ENCODE data around the gene TSPAN9.
A peak's percentile ranks its signal among the peaks of the same experiment; 100 is the strongest.
"Not testable (repeated sequence)": the region's sequence is repeated elsewhere in the genome, so short reads cannot be mapped to it uniquely, and the experiment has no call there.

TSPAN9 gene

GRCh38 chr12:3044141-3044630, 33.0 kb upstream of the TSPAN9 start:
- no peak for DNase-seq

- no peak for DNase-seq
These were observed 31.7 kb upstream of the TSPAN9 start for GRCh38 chr12:3045494-3045893.

GRCh38 chr12:3045989-3046388, 31.2 kb upstream of the TSPAN9 start:
- DNase-seq = no peak

- DNase-seq = no peak
These were observed 30.6 kb upstream of the TSPAN9 start for GRCh38 chr12:3046441-3047200.

- no peak for DNase-seq
These were observed 29.2 kb upstream of the TSPAN9 start for GRCh38 chr12:3047961-3048360.

GRCh38 chr12:3048540-3048939, 28.6 kb upstream of the TSPAN9 start:
- DNase-seq = no peak

- no peak for DNase-seq
These were observed 28.0 kb upstream of the TSPAN9 start for GRCh38 chr12:3049176-3049575.

GRCh38 chr12:3049611-3050249, 27.4 kb upstream of the TSPAN9 start:
- peak in 3 of 4 experiments; percentile 11 to 20 (median 12) for DNase-seq

GRCh38 chr12:3054374-3054773, 22.8 kb upstream of the TSPAN9 start:
- DNase-seq = no peak

GRCh38 chr12:3055026-3055703, 22.0 kb upstream of the TSPAN9 start:
- DNase-seq = no peak

GRCh38 chr12:3055704-3056467, 21.3 kb upstream of the TSPAN9 start:
- DNase-seq = no peak

- DNase-seq = no peak
These were observed 16.1 kb upstream of the TSPAN9 start for GRCh38 chr12:3061059-3061458.

GRCh38 chr12:3061501-3062215, 15.5 kb upstream of the TSPAN9 start:
- DNase-seq = no peak

GRCh38 chr12:3065300-3065699, 11.9 kb upstream of the TSPAN9 start:
- no peak for DNase-seq

GRCh38 chr12:3065846-3066245, 11.3 kb upstream of the TSPAN9 start:
- not testable (repeated sequence) for DNase-seq

- no peak for DNase-seq
These were observed 7.5 kb upstream of the TSPAN9 start for GRCh38 chr12:3069714-3070113.

GRCh38 chr12:3071107-3071506, 6.1 kb upstream of the TSPAN9 start:
- no peak for DNase-seq

GRCh38 chr12:3071710-3072109, 5.5 kb upstream of the TSPAN9 start:
- no peak for DNase-seq

GRCh38 chr12:3073438-3074250, 3.5 kb upstream of the TSPAN9 start:
- DNase-seq = peak; percentile 83 to 91 (median 90)

GRCh38 chr12:3075315-3075714, 1.9 kb upstream of the TSPAN9 start:
- DNase-seq = no peak

- peak in 1 of 4 experiments; percentile 7 for DNase-seq
These were observed 448 bp downstream of the TSPAN9 start for GRCh38 chr12:3077572-3078081.
